Spleen (tissue), 7 donors: ENCODE results near the gene MEX3C.

ENCODE experiments used
- POLR2AphosphoS5 ChIP-seq, 3 donors: sonication (generic); formaldehyde crosslinking; IDR thresholded peaks; one replicate each; pipeline ENCODE4 v1.5.1; 2017; ENCODE audit warnings: antibody characterized with exemption in 3 of 3
- TF ChIP-seq, protein P1 (sequence below), 11 experiments: fragments of 200-600 bp in 7 of 11; fragments of 450-650 bp in 4 of 11; sonication (generic) in 4 of 11; IDR thresholded peaks in 8 of 11; conservative IDR thresholded peaks in 3 of 11; 1 replicate in 7 of 11; 2 replicates in 4 of 11; pipeline versions ENCODE4 v1.4.0 to v1.8.0; 2016 to 2021; ENCODE audit warnings: antibody characterized with exemption in 11 of 11, inconsistent platforms in 4 of 11, mild to moderate bottlenecking in 1 of 11
- donor health status: DM: no; HTN: no; CAD: no; lungs with moderate emphysema.
- donor health status: DM: no; HTN: no; CAD: no.
- donor health status: DM: no; HTN: no; CAD: no.

DNA sequence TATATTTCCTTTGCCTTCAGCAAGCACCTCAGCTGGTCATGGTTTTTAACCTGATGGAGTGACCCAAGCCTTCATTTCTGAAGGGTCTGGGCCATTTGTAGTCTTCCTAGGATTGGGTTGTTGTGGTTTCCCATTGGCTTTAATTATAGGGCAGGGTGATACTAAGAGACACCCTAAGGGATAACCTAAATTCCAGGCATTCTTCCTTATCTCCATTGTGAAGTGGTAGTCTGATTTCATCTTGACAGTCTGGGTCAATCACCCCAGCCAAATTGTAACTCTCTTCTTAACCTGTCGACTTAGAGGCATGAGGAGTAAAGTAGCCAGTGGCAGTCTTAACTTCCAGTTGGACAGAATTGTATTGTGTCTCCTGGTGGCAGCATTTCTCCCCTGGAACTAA is 30.2 kb upstream of the MEX3C start:
- TF ChIP-seq, protein P1, sequence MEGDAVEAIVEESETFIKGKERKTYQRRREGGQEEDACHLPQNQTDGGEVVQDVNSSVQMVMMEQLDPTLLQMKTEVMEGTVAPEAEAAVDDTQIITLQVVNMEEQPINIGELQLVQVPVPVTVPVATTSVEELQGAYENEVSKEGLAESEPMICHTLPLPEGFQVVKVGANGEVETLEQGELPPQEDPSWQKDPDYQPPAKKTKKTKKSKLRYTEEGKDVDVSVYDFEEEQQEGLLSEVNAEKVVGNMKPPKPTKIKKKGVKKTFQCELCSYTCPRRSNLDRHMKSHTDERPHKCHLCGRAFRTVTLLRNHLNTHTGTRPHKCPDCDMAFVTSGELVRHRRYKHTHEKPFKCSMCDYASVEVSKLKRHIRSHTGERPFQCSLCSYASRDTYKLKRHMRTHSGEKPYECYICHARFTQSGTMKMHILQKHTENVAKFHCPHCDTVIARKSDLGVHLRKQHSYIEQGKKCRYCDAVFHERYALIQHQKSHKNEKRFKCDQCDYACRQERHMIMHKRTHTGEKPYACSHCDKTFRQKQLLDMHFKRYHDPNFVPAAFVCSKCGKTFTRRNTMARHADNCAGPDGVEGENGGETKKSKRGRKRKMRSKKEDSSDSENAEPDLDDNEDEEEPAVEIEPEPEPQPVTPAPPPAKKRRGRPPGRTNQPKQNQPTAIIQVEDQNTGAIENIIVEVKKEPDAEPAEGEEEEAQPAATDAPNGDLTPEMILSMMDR (IDR thresholded peaks at IDR 0.05 in 8 of 11, conservative IDR thresholded peaks at IDR 0.05 in 3 of 11) = no peak
- TF ChIP-seq POLR2AphosphoS5 (IDR thresholded peaks at IDR 0.05) = no peak
